Fibroblast of the aortic adventitia (primary cell): ENCODE results near the gene TEX13D. TPM values are rescaled to one million over a fixed set of nuclear protein-coding genes. Genes with fewer than 3 reads are reported as not detected.
"Not testable (repeated sequence)": the region's sequence is repeated elsewhere in the genome, so short reads cannot be mapped to it uniquely, and the experiment has no call there.

Source experiments
- DNase-seq: peaks from one replicate; pipeline ENCODE4 v3.0.0-alpha.2; 2010; ENCODE audit warnings: low read depth
- H3K4me3 ChIP-seq: 2 replicates; pipeline ENCODE4 v1.5.1; 2011; ENCODE audit warnings: low read depth, mild to moderate bottlenecking, control low read depth, low read length, moderate library complexity
- total RNA-seq: library from RNA; depleted of rRNA; stranded (reverse); fragments of >200 nt; gene quantifications from 2 replicates; pipeline ENCODE4 v1.2.3, GENCODE V29; 2012; ENCODE audit warnings: low replicate concordance
- TF ChIP-seq, protein P1 (sequence below): IDR thresholded peaks from 2 replicates; pipeline ENCODE4 v1.5.1; 2011; ENCODE audit warnings: mild to moderate bottlenecking, low read length, control low read depth, inconsistent platforms; ENCODE audit not compliant: insufficient read depth

The TEX13D gene
- 0.09 TPM in 1 of 2 replicates, not detected in the other for total RNA-seq

- TF ChIP-seq, protein P1, sequence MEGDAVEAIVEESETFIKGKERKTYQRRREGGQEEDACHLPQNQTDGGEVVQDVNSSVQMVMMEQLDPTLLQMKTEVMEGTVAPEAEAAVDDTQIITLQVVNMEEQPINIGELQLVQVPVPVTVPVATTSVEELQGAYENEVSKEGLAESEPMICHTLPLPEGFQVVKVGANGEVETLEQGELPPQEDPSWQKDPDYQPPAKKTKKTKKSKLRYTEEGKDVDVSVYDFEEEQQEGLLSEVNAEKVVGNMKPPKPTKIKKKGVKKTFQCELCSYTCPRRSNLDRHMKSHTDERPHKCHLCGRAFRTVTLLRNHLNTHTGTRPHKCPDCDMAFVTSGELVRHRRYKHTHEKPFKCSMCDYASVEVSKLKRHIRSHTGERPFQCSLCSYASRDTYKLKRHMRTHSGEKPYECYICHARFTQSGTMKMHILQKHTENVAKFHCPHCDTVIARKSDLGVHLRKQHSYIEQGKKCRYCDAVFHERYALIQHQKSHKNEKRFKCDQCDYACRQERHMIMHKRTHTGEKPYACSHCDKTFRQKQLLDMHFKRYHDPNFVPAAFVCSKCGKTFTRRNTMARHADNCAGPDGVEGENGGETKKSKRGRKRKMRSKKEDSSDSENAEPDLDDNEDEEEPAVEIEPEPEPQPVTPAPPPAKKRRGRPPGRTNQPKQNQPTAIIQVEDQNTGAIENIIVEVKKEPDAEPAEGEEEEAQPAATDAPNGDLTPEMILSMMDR, result no peak
- H3K4me3 ChIP-seq, result no peak within 1 kb of the TSS
These were observed at the start of gene TEX13D for GRCh38 chrX:124332481-124333424. TSS of gene TEX13D (plus strand) at chrX:124332660. CDS start at chrX:124332918, 258 bp downstream.

DNA sequence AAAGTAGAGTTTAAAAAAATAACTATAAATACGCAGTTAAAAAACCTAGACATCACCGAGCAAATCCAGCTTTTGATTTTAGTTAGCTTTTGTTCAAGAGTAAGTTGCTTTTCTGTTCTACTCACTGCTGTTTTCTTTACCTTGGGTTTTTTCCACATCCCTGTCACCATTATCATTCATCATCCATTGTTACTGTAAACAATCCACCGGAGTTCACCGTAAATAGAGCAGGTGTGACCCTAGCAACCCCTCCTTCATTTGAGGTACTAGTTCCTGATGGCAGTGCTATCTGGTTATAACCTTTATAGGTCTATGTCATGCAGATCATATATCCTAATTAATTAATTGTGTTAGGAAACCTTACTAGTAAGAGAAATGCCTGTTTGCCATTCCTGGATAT is 43.0 kb upstream of the TEX13D start:
- DNase-seq, result no peak
- H3K4me3 ChIP-seq, result no peak overlapping the region
- TF ChIP-seq, protein P1, result no peak

More at GRCh38 chrX:124332481-124333424, at the start of gene TEX13D:
- DNase-seq, result no peak

DNA sequence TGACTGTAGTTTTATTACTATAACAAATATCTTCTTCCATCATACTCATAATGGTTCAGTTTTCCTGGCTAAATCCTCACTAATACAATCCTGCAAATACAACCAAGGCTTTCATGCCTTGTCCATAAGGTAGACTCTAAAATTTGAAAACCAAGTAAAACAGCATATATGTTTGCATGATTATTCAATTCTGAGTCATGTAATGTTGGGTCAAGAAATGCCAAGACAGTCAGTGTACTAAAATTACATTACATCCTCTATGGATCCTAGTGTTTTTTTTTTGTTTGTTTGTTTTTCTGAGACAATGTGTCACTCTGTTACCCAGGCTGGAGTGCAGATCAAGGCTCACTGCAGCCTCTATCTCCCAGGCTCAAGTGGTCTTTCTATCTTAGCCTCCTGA is 38.6 kb upstream of the TEX13D start:
- TF ChIP-seq, protein P1, result no peak
- no peak overlapping the region for H3K4me3 ChIP-seq
- DNase-seq, result no peak

GRCh38 chrX:124299323-124299722 is 33.1 kb upstream of the TEX13D start:
- DNase-seq, H3K4me3 ChIP-seq: not testable (repeated sequence)

DNA sequence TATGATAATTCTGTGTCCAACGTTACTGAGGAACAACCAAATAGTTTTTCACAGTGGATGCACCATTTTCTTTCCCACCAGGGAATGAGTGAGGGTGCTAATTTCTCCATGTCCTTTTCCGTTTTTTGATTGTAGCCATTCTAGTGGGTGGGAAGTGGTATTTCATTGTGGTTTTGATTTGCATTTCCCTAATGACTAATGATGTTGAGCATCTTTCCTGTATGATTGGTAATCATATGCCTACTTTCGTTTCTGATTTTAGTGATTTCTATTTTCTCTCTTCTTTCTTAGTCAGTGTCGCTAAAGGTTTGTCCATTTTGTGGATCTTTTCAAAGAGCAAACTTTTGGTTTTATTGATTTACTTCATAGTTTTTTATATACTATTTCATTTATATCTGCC is 32.1 kb upstream of the TEX13D start:
- H3K4me3 ChIP-seq, result no peak overlapping the region
- TF ChIP-seq, protein P1, result no peak
- no peak for DNase-seq

DNA sequence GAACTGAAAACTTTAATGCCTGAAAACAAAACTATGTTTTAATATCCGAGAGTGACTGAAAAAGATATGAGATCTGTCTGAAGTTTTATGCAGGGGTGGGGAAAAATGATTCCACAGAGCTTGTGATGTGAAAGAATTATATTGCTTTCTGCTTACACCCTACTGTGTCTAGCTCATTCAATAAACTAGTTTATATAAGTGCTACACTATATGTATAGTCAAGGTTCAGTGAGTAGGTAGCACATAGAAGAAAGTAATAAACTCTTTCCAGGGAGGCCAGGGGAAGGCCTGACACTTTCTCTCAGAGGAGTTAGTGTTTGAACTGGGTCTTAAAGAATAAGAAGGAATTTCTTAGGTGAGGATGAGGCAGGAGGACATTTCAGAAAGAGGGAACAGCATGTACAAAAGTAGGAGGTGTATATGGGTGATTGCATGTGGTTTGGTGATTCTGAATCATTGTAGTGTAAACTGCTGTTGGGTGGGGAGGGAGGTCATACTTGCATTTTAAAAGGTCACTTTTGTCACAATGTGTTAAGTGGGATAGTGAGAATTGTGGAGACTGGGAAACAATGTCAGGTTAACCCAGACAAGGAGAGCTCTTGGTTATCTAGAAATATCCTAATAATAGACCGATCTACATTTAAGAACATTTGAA is 25.1 kb upstream of the TEX13D start:
- TF ChIP-seq, protein P1, result no peak
- H3K4me3 ChIP-seq, result no peak overlapping the region
- DNase-seq, result no peak

DNA sequence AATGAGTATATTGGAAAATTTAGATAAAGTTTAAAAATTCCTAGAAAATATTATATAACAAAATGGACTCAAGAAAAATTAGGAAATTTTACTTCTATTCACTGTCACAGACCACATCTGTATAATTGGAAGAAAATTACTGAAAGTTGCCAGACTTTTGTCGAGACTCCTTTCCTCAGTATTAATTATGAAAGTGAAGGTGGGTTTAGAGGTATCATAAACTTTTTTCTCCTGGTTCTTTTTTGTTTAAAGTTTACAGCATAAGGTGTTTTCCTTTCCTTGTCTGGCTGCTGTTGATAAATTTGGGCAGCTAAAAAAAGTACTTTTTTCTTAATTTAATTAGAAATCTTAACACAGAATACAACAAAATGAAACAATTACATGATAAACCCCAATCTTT is 6.7 kb upstream of the TEX13D start:
- H3K4me3 ChIP-seq, result no peak overlapping the region
- no peak for DNase-seq

More for the DNA sequence above, 6.7 kb upstream of the TEX13D start:
- TF ChIP-seq, protein P1, result no peak
